Gastrocnemius medialis (tissue), 4 donors: ENCODE measurements around the gene RFFL.

Experiments
- CTCF ChIP-seq, 5 experiments: fragments of 450-650 bp in 3 of 5; fragments of 200-600 bp in 2 of 5; sonication (generic) in 2 of 5; IDR thresholded peaks in 4 of 5; conservative IDR thresholded peaks in 1 of 5; 1 replicate in 4 of 5; 2 replicates in 1 of 5; pipeline ENCODE4 v1.5.1; 2016 to 2019; ENCODE audit warnings: antibody characterized with exemption in 5 of 5, mild to moderate bottlenecking in 3 of 5, moderate library complexity in 3 of 5
- POLR2A ChIP-seq, 2 donors: fragments of 450-650 bp; IDR thresholded peaks; one replicate each; pipeline ENCODE4 v1.6.1; 2017; ENCODE audit warnings: antibody characterized with exemption in 2 of 2, mild to moderate bottlenecking in 2 of 2, moderate library complexity in 2 of 2

GRCh38 chr17:35089586-35090296 lies 26.2 kb upstream of the RFFL start:
- TF ChIP-seq CTCF (IDR thresholded peaks at IDR 0.05 in 4 of 5, conservative IDR thresholded peaks at IDR 0.05 in 1 of 5) (peak in 4 of 5 experiments; percentile 3 to 41 (median 27)), POLR2A (IDR thresholded peaks at IDR 0.05) (no peak)
